GM23338 (cell line): ENCODE data around the gene MYO9A. TPM values are rescaled to one million over a fixed set of nuclear protein-coding genes. Genes with fewer than 3 reads are reported as not detected.
A peak's percentile ranks its signal among the peaks of the same experiment; 100 is the strongest.

Experiments used
- ATAC-seq: fragments of 200-7000 bp; cut with Tn5 transposase; 3 replicates; pipeline ENCODE4 v1.9.1; 2020
- DNase-seq: peaks from one replicate; pipeline ENCODE4 v3.0.0-alpha.2; 2015; ENCODE audit warnings: low spot score
- H2AFZ ChIP-seq: fragments of 200-600 bp; sonication (generic); 2 replicates; pipeline ENCODE4 v1.8.0; 2016; ENCODE audit warnings: antibody characterized with exemption, mild to moderate bottlenecking, moderate library complexity
- H3F3A ChIP-seq: fragments of 200-600 bp; sonication (generic); replicated peaks from 2 replicates; pipeline ENCODE4 v1.8.0; 2017; ENCODE audit warnings: antibody characterized with exemption, mixed run types, low read depth
- H3K27ac ChIP-seq: fragments of 200-600 bp; sonication (generic); 2 replicates; pipeline ENCODE4 v1.6.1; 2016; ENCODE audit warnings: low read depth
- H3K27me3 ChIP-seq: fragments of 200-600 bp; sonication (generic); 2 replicates; pipeline ENCODE4 v1.8.0; 2016; ENCODE audit warnings: mild to moderate bottlenecking, mixed run types, moderate library complexity; ENCODE audit not compliant: insufficient read depth
- H3K36me3 ChIP-seq: fragments of 200-600 bp; sonication (generic); 2 replicates; pipeline ENCODE4 v1.8.0; 2016; ENCODE audit warnings: mild to moderate bottlenecking; ENCODE audit not compliant: insufficient read depth
- H3K4me1 ChIP-seq: fragments of 200-600 bp; sonication (generic); 2 replicates; pipeline ENCODE4 v1.8.0; 2016; ENCODE audit warnings: mild to moderate bottlenecking, moderate library complexity; ENCODE audit not compliant: insufficient read depth
- H3K4me2 ChIP-seq: fragments of 200-600 bp; sonication (generic); 2 replicates; pipeline ENCODE4 v1.7.1; 2017; ENCODE audit warnings: mixed run types
- H3K4me3 ChIP-seq: fragments of 200-600 bp; sonication (generic); 2 replicates; pipeline ENCODE4 v1.6.1; 2016; ENCODE audit warnings: mixed run types
- H3K79me2 ChIP-seq: fragments of 200-600 bp; sonication (generic); replicated peaks from 2 replicates; pipeline ENCODE4 v1.8.0; 2017; ENCODE audit warnings: mild to moderate bottlenecking; ENCODE audit not compliant: insufficient read depth
- H3K9me2 ChIP-seq: fragments of 200-600 bp; sonication (generic); 2 replicates; pipeline ENCODE4 v1.8.0; 2017; ENCODE audit not compliant: insufficient read depth
- H4K20me1 ChIP-seq: fragments of 200-600 bp; sonication (generic); replicated peaks from 2 replicates; pipeline ENCODE4 v1.8.0; 2017; ENCODE audit warnings: mild to moderate bottlenecking; ENCODE audit not compliant: insufficient read depth
- H3K27ac Mint-ChIP-seq: 2 replicates; pipeline ENCODE4 v1.8.0; 2020; ENCODE audit warnings: inconsistent platforms, mild to moderate bottlenecking, moderate library complexity, mixed read lengths
- H3K27me3 Mint-ChIP-seq: 3 replicates; pipeline ENCODE4 v1.8.0; 2022; ENCODE audit warnings: low read depth, mild to moderate bottlenecking, moderate library complexity, mixed read lengths, inconsistent platforms; ENCODE audit not compliant: insufficient read depth, poor library complexity
- H3K36me3 Mint-ChIP-seq: 3 replicates; pipeline ENCODE4 v1.8.0; 2021; ENCODE audit warnings: low read depth, mild to moderate bottlenecking, inconsistent platforms, moderate library complexity, mixed read lengths
- H3K4me1 Mint-ChIP-seq: 3 replicates; pipeline ENCODE4 v1.8.0; 2020; ENCODE audit warnings: mild to moderate bottlenecking, inconsistent platforms, mixed read lengths
- H3K4me3 Mint-ChIP-seq: 3 replicates; pipeline ENCODE4 v1.8.0; 2021; ENCODE audit warnings: moderate library complexity, mild to moderate bottlenecking, inconsistent platforms, mixed read lengths
- H3K9me3 Mint-ChIP-seq: 3 replicates; pipeline ENCODE4 v1.8.0; 2020; ENCODE audit warnings: moderate library complexity, mild to moderate bottlenecking, inconsistent platforms, mixed read lengths
- CREB1 ChIP-seq: fragments of 250-450 bp; sonication (Bioruptor Pico); IDR thresholded peaks from 2 replicates; pipeline ENCODE4 v1.5.0; 2020; ENCODE audit warnings: low read depth, mild to moderate bottlenecking, moderate library complexity
- polyA plus RNA-seq: library from polyadenylated mRNA; unstranded; fragments of >200 nt; fragmentation: Nextera tagmentation; extraction: Ambion mirVana; gene quantifications from 2 replicates; pipeline ENCODE4 v1.2.1, GENCODE V29; 2016
- total RNA-seq: library from RNA; depleted of rRNA; stranded (reverse); fragments of >200 nt; shearing (Covaris generic); gene quantifications from 2 replicates; pipeline ENCODE4 v1.2.3, GENCODE V29; 2014
- TF ChIP-seq, protein P1 (sequence below), 2 experiments: fragments of 200-600 bp in 1 of 2; sonication (generic) in 1 of 2; conservative IDR thresholded peaks; 2 replicates each; pipeline versions ENCODE4 v1.5.1 to v1.6.1; 2016 to 2017; ENCODE audit warnings: antibody characterized with exemption in 2 of 2, low read depth in 2 of 2, mild to moderate bottlenecking in 2 of 2, moderate library complexity in 1 of 2
- TF ChIP-seq, protein P2 (sequence below): fragments of 250-450 bp; sonication (Bioruptor Pico); IDR thresholded peaks from 2 replicates; pipeline ENCODE4 v1.5.0; 2020; ENCODE audit warnings: mild to moderate bottlenecking, moderate library complexity

MYO9A gene
- total and polyA plus RNA-seq, 2 experiments from 2014 or later = 11.6 to 32.8 TPM

DNA sequence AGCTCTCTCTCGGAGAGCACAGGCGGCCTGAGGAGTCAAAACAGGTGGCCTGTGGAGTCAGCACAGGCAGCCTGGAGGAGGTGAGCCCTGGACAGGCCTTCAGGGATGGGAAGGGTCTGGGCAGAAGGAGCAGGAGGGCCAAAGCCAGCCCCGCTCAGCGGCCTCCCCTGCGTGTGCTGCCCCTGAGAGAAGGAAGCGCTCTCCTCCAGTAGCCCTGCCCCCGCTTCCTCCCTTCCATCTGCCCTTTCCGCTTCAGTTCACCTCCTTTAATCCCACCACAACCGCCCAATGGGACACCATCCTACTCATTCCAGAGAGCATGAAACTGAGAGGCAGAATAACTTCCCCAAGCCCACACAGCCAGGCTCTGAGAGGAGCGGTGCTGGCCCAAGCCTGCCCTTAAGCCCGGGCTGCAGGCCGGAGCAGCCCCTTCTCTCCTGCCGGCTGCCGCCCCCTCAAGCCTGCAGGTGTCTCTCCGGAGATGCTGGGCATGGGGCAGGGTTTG lies 310.8 kb downstream of the MYO9A start:
- H3K9me3 Mint-ChIP-seq = no peaks in the 10 kb centered on the region
- peak overlapping the region; percentile 72 for H3K4me2 ChIP-seq
- peak overlapping the region; percentile 58 for H3K4me3 Mint-ChIP-seq
- H3K27ac ChIP-seq = peak overlapping the region; percentile 82; the same call in 1 of the 2 replicates
- TF ChIP-seq, protein P1, sequence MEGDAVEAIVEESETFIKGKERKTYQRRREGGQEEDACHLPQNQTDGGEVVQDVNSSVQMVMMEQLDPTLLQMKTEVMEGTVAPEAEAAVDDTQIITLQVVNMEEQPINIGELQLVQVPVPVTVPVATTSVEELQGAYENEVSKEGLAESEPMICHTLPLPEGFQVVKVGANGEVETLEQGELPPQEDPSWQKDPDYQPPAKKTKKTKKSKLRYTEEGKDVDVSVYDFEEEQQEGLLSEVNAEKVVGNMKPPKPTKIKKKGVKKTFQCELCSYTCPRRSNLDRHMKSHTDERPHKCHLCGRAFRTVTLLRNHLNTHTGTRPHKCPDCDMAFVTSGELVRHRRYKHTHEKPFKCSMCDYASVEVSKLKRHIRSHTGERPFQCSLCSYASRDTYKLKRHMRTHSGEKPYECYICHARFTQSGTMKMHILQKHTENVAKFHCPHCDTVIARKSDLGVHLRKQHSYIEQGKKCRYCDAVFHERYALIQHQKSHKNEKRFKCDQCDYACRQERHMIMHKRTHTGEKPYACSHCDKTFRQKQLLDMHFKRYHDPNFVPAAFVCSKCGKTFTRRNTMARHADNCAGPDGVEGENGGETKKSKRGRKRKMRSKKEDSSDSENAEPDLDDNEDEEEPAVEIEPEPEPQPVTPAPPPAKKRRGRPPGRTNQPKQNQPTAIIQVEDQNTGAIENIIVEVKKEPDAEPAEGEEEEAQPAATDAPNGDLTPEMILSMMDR (conservative IDR thresholded peaks at IDR 0.05; ENCODE audit: low read depth in 2 of 2) = 0 out of 4 replicates have a peak, but pooled peaks of 1 of the 2 experiments have one; percentile 8
- TF ChIP-seq, protein P2, sequence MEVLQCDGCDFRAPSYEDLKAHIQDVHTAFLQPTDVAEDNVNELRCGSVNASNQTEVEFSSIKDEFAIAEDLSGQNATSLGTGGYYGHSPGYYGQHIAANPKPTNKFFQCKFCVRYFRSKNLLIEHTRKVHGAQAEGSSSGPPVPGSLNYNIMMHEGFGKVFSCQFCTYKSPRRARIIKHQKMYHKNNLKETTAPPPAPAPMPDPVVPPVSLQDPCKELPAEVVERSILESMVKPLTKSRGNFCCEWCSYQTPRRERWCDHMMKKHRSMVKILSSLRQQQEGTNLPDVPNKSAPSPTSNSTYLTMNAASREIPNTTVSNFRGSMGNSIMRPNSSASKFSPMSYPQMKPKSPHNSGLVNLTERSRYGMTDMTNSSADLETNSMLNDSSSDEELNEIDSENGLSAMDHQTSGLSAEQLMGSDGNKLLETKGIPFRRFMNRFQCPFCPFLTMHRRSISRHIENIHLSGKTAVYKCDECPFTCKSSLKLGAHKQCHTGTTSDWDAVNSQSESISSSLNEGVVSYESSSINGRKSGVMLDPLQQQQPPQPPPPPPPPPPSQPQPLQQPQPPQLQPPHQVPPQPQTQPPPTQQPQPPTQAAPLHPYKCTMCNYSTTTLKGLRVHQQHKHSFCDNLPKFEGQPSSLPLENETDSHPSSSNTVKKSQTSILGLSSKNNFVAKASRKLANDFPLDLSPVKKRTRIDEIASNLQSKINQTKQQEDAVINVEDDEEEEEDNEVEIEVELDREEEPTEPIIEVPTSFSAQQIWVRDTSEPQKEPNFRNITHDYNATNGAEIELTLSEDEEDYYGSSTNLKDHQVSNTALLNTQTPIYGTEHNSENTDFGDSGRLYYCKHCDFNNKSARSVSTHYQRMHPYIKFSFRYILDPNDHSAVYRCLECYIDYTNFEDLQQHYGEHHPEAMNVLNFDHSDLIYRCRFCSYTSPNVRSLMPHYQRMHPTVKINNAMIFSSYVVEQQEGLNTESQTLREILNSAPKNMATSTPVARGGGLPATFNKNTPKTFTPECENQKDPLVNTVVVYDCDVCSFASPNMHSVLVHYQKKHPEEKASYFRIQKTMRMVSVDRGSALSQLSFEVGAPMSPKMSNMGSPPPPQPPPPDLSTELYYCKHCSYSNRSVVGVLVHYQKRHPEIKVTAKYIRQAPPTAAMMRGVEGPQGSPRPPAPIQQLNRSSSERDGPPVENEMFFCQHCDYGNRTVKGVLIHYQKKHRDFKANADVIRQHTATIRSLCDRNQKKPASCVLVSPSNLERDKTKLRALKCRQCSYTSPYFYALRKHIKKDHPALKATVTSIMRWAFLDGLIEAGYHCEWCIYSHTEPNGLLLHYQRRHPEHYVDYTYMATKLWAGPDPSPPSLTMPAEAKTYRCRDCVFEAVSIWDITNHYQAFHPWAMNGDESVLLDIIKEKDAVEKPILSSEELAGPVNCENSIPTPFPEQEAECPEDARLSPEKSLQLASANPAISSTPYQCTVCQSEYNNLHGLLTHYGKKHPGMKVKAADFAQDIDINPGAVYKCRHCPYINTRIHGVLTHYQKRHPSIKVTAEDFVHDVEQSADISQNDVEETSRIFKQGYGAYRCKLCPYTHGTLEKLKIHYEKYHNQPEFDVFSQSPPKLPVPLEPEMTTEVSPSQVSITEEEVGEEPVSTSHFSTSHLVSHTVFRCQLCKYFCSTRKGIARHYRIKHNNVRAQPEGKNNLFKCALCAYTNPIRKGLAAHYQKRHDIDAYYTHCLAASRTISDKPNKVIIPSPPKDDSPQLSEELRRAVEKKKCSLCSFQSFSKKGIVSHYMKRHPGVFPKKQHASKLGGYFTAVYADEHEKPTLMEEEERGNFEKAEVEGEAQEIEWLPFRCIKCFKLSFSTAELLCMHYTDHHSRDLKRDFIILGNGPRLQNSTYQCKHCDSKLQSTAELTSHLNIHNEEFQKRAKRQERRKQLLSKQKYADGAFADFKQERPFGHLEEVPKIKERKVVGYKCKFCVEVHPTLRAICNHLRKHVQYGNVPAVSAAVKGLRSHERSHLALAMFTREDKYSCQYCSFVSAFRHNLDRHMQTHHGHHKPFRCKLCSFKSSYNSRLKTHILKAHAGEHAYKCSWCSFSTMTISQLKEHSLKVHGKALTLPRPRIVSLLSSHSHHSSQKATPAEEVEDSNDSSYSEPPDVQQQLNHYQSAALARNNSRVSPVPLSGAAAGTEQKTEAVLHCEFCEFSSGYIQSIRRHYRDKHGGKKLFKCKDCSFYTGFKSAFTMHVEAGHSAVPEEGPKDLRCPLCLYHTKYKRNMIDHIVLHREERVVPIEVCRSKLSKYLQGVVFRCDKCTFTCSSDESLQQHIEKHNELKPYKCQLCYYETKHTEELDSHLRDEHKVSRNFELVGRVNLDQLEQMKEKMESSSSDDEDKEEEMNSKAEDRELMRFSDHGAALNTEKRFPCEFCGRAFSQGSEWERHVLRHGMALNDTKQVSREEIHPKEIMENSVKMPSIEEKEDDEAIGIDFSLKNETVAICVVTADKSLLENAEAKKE = 0 out of 2 replicates have a peak, but pooled peaks have one; percentile 39
- no peak for TF ChIP-seq CREB1 (CRISPR knock-in tag)
- DNase-seq (peak; percentile 78), ATAC-seq (peak; percentile 53)
- peaks cover 15% of the 10 kb centered on the region for H3K27me3 Mint-ChIP-seq
- H3F3A ChIP-seq = peaks cover 7% of the 10 kb centered on the region; the same call in 1 of the 2 replicates
- peak overlapping the region; percentile 86 for H3K27ac Mint-ChIP-seq
- no peaks in the 10 kb centered on the region for H3K27me3 ChIP-seq
- peaks cover 25% of the 10 kb centered on the region for H3K4me1 ChIP-seq
- peak overlapping the region; percentile 46 for H3K4me3 ChIP-seq
- H3K9me2 ChIP-seq = no peaks in the 10 kb centered on the region
- no peaks in the 10 kb centered on the region for H3K79me2 ChIP-seq
- peaks cover 35% of the 10 kb centered on the region for H3K4me1 Mint-ChIP-seq
- H3K36me3 ChIP-seq = no peaks in the 10 kb centered on the region
- H3K36me3 Mint-ChIP-seq = no peaks in the 10 kb centered on the region; the same call in 2 of the 3 replicates
- H2AFZ ChIP-seq = peak overlapping the region; percentile 90
- no peaks in the 10 kb centered on the region for H4K20me1 ChIP-seq
